Stimulated activated CD4-positive, alpha-beta T cell treated with anti-CD3 and anti-CD28 coated beads, TNF-alpha, amount 100 ng/mL, for 4 hours (primary cell): ENCODE data around the gene TMEM72.

Source experiments
- DNase-seq, 3 experiments: peaks; one replicate each; pipeline ENCODE4 v3.0.0-alpha.2; 2020; ENCODE audit warnings: low read depth in 3 of 3

TMEM72 gene

DNA sequence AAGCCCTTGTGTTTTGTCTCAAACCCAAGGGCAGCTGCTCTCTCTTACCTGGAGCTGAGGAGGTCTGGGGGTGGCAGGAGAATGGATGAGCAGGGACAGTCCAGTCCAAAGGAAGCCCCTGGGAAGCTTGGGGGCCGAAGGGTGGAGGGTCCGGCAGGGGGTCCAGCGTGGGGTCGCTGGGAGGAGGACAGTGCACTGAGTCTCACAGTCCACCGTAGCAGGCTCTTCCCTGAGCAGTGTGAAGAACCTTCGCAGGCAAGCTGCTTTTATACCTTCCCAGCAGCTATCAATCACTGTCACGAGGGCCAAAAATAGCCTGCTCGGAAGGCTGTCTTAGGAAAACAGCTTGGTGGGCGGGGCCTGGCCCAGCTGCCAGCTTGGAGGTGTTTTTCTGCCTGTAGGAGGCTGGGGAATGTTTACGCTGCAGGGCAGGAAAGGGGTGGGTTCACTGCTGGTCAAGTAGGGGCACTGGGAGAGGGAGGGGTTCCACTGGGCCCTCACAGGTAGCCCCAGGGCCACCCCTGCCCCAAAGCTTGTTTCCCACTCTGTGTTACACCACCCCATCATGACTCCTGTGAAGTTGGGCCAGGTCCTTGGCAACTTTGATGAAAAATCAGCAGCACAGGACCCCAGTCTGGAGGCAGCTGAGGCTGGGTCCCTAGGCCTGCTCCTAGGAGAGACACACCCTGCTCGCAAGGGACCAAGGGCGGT is 67.6 kb downstream of the TMEM72 start, which contains the start of gene DEPP1:
Gene DEPP1 (minus strand): TSS at position 240 of the 711 bp plus-strand sequence. CDS start 779 bp downstream, outside the sequence.
- DNase-seq = no peak

GRCh38 chr10:44979281-44980191 is 68.4 kb downstream of the TMEM72 start:
- no peak for DNase-seq

DNA sequence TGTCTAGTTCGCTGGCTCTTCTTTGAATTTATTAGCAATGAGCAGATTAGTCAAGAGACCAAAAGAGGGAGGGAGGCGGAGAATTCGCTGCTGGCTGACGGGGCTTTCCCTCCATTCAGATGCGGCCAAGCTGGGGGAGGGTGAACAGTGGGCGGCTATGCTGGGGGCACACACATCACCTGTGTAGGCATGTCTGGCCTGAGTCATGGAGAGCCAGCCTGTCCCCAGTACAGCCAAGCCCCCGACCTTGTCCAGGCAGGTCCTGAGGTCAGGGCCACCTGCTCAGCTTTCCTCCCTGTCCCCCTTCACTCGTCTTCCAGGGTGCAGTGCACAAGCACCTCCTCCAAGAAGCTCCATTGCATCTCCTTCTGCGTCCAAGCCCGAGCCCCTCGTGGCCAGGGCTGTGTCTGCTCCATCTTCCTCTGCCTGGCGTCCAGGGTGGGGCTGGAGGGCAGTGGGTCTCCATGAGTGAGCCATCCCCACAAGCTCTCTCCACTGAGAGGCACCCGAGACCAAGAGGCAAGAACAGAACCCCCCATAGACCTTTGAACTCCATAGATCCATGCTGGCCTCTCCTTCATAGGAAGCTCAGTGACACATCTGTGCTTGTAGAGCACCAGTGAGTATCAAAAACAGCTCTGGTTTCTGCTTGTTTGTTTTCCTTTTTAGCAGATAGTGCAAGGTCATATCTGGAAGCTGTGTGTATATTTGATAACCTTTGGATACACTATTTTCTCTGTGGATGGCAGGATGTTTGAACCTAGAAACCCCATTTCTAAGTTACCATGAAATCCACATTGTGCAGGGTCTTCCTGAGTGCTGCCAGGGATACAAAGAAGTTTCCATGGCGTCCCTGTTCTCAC is 69.4 kb downstream of the TMEM72 start:
- DNase-seq = no peak

- DNase-seq = no peak
Measured at GRCh38 chr10:44981172-44982113, 70.3 kb downstream of the TMEM72 start.

- no peak for DNase-seq
Measured at GRCh38 chr10:44982114-44982460, 71.0 kb downstream of the TMEM72 start.

DNA sequence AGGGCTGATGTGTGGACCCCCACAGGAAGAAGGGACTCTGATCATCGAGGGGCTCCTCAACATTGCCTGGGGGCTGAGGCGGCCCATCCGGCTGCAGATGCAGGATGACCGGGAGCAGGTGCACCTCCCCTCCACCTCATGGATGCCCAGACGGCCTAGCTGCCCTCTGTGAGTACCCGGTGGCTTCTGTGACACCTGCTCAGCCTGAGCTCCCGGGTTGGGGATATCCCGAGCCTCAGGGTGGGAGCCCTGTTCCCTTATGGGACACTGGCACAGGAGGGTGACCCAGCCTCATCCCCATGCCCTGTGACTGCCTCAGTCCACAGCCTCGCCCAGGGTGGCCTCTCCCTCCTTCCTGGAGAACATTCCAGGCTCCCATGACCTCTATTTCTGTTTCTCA is 71.4 kb downstream of the TMEM72 start:
- no peak for DNase-seq

DNA sequence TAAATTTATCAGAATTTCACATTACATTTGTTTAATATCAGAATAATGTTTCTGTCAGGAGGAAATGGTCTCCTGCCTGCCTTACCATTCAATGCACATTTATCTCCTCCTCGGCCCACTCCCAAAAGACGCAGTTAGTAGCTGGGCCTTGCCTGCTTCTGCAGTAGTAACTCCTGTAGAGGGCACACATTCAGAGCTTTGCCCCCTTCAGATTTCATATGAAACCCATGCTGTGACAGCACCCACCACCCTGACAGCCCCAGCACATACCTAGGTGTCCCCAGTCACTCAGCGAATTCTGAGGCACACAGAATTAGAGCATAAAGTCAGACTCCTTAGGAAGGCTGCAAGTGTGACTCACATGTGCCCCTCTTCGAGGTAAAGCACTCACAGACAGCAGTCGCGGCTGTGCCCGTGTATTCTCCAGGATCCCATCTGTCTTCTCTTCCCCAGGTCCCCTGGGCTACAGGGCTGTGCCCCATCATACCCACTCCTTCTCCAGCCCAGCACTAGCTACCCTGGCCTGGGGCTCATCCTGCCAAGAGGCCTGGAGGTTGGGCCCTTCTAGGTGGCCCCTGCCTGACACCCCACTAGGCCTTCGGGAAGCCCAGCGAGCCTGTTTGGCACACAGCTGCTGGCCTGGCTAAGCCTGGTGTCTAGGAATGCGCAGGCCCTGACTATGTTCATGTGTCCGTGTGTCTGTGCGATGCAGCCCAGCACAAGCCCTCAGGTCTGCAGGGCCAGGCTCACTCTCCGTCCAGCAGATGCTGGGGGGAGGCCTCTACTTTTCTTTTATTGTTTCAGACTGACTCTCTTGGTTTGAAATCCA is 72.1 kb downstream of the TMEM72 start:
- no peak for DNase-seq

GRCh38 chr10:44983895-44984278 is 72.8 kb downstream of the TMEM72 start:
- DNase-seq = no peak

DNA sequence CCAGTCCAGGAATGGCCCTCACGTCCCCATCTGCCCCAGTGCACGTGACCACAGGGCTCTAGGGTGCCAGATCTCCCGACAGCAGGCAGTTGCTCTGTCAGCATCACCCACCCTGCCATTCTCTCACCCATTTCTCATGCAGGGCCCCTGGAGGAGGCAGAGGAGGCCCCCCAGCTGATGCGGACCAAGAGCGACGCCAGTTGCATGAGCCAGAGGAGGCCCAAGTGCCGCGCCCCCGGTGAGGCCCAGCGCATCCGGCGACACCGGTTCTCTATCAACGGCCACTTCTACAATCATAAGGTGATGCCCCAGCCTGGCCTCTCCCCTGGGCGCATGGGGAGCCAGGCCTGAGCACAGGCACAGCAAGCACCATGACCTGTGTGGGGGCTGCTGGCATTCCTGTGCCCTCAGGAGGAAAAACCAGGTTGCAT is 73.5 kb downstream of the TMEM72 start:
- no peak for DNase-seq

GRCh38 chr10:44985175-44985681 is 74.1 kb downstream of the TMEM72 start:
- no peak for DNase-seq

- no peak for DNase-seq
Measured at GRCh38 chr10:44986179-44986578, 75.0 kb downstream of the TMEM72 start.
